GM12878 (cell line): ENCODE measurements around the gene ITPKA. TPM values are rescaled to one million over a fixed set of nuclear protein-coding genes. Genes with fewer than 3 reads are reported as not detected.
"Not testable (repeated sequence)": the region's sequence is repeated elsewhere in the genome, so short reads cannot be mapped to it uniquely, and the experiment has no call there.

Source experiments
- ATAC-seq: fragments of 200-7000 bp; cut with Tn5 transposase; 3 replicates; pipeline ENCODE4 v1.9.1; 2020; ENCODE audit warnings: mild to moderate bottlenecking, moderate library complexity
- BruUV-seq: library from RNA; stranded (reverse); fragments of 400-500 nt; replicated peaks from 2 replicates; lab custom pipeline; 2021; lab: Mats Ljungman, UMichigan
- CTCF ChIA-PET: fragments of 300-600 bp; sonication (Branson Sonifier 250); formaldehyde crosslinking; extraction: SDS; loops from one replicate; lab custom pipeline; 2021; ENCODE audit warnings: inconsistent platforms; lab: Yijun Ruan, JAX
- POLR2A ChIA-PET: fragments of 350-600 bp; formaldehyde crosslinking; extraction: SDS; loops from one replicate; lab custom pipeline; 2021; ENCODE audit warnings: inconsistent platforms; lab: Charles Lee
- RAD21 ChIA-PET: fragments of 300-600 bp; sonication (Branson Sonifier 250); formaldehyde crosslinking; loops from one replicate; lab custom pipeline; 2023; ENCODE audit warnings: antibody characterized with exemption; ENCODE audit not compliant: unreplicated experiment; lab: Charles Lee
- SMC1A ChIA-PET: fragments of 300-600 bp; sonication (Branson Sonifier 250); formaldehyde crosslinking; loops from one replicate; lab custom pipeline; 2023; ENCODE audit not compliant: unreplicated experiment, uncharacterized antibody; lab: Charles Lee
- DNase-seq: peaks from one replicate; pipeline ENCODE4 v3.0.0-alpha.2; 2011; ENCODE audit warnings: low read depth, low spot score
- FAIRE-seq: peaks from 3 replicates; lab custom pipeline; 2011; peaks lifted over from hg19 to GRCh38; lab: Jason Lieb, UNC
- H2AFZ ChIP-seq: 2 replicates; pipeline ENCODE4 v1.6.0; 2011; ENCODE audit warnings: low read depth, low read length, control low read depth; ENCODE audit not compliant: control insufficient read depth
- H3K27ac ChIP-seq: 2 replicates; pipeline ENCODE4 v1.5.1; 2011; ENCODE audit warnings: control low read depth; ENCODE audit not compliant: control insufficient read depth, insufficient read depth
- H3K27me3 ChIP-seq, 2 experiments: replicated peaks in 1 of 2; 2 replicates each; pipeline versions ENCODE4 v1.6.0 to v1.6.1; 2011; ENCODE audit warnings: low read length in 1 of 2; ENCODE audit not compliant: control insufficient read depth in 2 of 2, insufficient read depth in 2 of 2
- H3K36me3 ChIP-seq, 2 experiments: 2 replicates each; pipeline ENCODE4 v1.5.1; 2011; ENCODE audit warnings: low read length in 1 of 2; ENCODE audit not compliant: control insufficient read depth in 2 of 2, insufficient read depth in 2 of 2
- H3K4me1 ChIP-seq: 2 replicates; pipeline ENCODE4 v1.6.1; 2011; ENCODE audit warnings: mild to moderate bottlenecking, low read length, moderate library complexity, mixed read lengths; ENCODE audit not compliant: control insufficient read depth, insufficient read depth
- H3K4me2 ChIP-seq: 2 replicates; pipeline ENCODE4 v1.6.0; 2011; ENCODE audit warnings: control low read depth; ENCODE audit not compliant: control insufficient read depth, insufficient read depth
- H3K4me3 ChIP-seq: fragments of 200-600 bp; sonication (generic); 2 replicates; pipeline ENCODE4 v1.5.1; 2016
- H3K79me2 ChIP-seq: 2 replicates; pipeline ENCODE4 v1.6.0; 2011; ENCODE audit warnings: low read length; ENCODE audit not compliant: control insufficient read depth, insufficient read depth
- H3K9ac ChIP-seq: 2 replicates; pipeline ENCODE4 v1.8.0; 2011; ENCODE audit warnings: low read length, control low read depth, mixed read lengths; ENCODE audit not compliant: control insufficient read depth, insufficient read depth
- H3K9me3 ChIP-seq: replicated peaks from 3 replicates; pipeline ENCODE4 v1.5.1; 2011; ENCODE audit warnings: mild to moderate bottlenecking, low read length; ENCODE audit not compliant: control insufficient read depth, insufficient read depth
- H4K20me1 ChIP-seq: 2 replicates; pipeline ENCODE4 v1.6.0; 2011; ENCODE audit not compliant: control insufficient read depth, insufficient read depth
- JUND ChIP-seq: IDR thresholded peaks from 2 replicates; pipeline ENCODE4 v1.6.1; 2012; ENCODE audit warnings: low read depth, mild to moderate bottlenecking, low read length, improper control_type of control experiment, moderate library complexity
- MEF2A ChIP-seq: IDR thresholded peaks from 2 replicates; pipeline ENCODE4 v1.6.1; 2011; ENCODE audit warnings: low read depth, mild to moderate bottlenecking, low read length, moderate library complexity; ENCODE audit not compliant: insufficient read depth
- PBX3 ChIP-seq: IDR thresholded peaks from 2 replicates; pipeline ENCODE4 v1.6.1; 2011; ENCODE audit warnings: mild to moderate bottlenecking, low read depth, low read length, moderate library complexity; ENCODE audit not compliant: insufficient replicate concordance
- POU2F2 ChIP-seq: IDR thresholded peaks from 3 replicates; pipeline ENCODE4 v1.6.1; 2011; ENCODE audit warnings: low read depth, mild to moderate bottlenecking, low read length, borderline replicate concordance
- SREBF2 ChIP-seq: IDR thresholded peaks from 2 replicates; pipeline ENCODE4 v1.6.1; 2012; ENCODE audit warnings: mild to moderate bottlenecking, low read length
- WGBS: methylation state at CpG from one replicate; pipeline ENCODE4 v1.1.6; 2016; ENCODE audit warnings: low lambda C conversion rate; ENCODE audit not compliant: insufficient replicate concordance, insufficient coverage; ENCODE audit errors: missing lambda C conversion rate; 5-methylcytosine and 5-hydroxymethylcytosine counted together
- in situ Hi-C: fragments of 300-500 bp; cut with MboI; formaldehyde crosslinking; loops from 9 replicates; pipeline ENCODE4 v1.14.3; 2018; ENCODE audit warnings: mixed read lengths
- intact Hi-C: fragments of 100-400 bp; cut with micrococcal nuclease; formaldehyde crosslinking; loops from one replicate; pipeline ENCODE4 v1.14.2; 2022; ENCODE audit not compliant: unreplicated experiment
- polyA plus RNA-seq, 11 experiments: library from polyadenylated mRNA; depleted of rRNA in 4 of 11; unstranded in 6 of 11; stranded (reverse) in 5 of 11; fragments of >200 nt; fragmentation: Nextera tagmentation in 4 of 11; fragmentation: Illumina TruSeq in 1 of 11; extraction: Ambion mirVana in 4 of 11; extraction: Trizol in 1 of 11; gene quantifications; 1 replicate in 1 of 11; 2 replicates in 10 of 11; pipeline versions ENCODE4 v1.2.1 to v1.2.3, GENCODE V29; 2011 to 2016; ENCODE audit warnings: inconsistent platforms in 2 of 11, missing spikeins in 2 of 11, low read depth in 1 of 11
- total RNA-seq, 4 experiments: library from RNA; depleted of rRNA in 3 of 4; stranded (reverse); fragments of >200 nt in 3 of 4; fragmentation: Illumina TruSeq in 1 of 4; extraction: Trizol in 1 of 4; gene quantifications; 2 replicates each; pipeline versions ENCODE4 v1.2.1 to v1.2.3, GENCODE V29; 2013 to 2021
- TF ChIP-seq, protein P1 (sequence below): fragments of 450-650 bp; formaldehyde crosslinking; IDR thresholded peaks from 2 replicates; pipeline ENCODE4 v1.5.0; 2022; ENCODE audit warnings: mild to moderate bottlenecking, missing genetic modification characterization

The ITPKA gene
- total and polyA plus RNA-seq, 10 of the 15 experiments (the other 5 are each of a cell fraction or from before 2014, with no cell fraction given): 0.04 to 1.5 (median 0.49) TPM; not detected in 1

DNA sequence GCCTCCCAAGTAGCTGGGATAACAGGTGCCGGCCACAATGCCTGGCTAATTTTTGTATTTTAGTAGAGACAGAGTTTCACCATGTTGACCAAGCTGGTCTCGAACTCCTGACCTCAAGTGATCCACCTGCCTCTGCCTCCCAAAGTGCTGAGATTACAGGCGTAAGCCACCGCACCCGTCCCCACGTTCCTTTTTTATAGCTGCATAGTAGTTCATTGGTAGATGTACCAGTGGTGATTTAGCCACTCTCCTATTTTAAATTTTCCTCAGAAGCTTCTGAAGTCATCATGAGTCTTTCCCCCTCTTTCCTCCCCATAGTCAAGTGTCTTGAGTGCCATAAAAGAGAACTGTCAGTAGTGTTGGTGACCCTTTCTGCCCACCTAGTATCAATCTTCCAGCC is 24.0 kb upstream of the ITPKA start:
- ChIA-PET SMC1A (interaction anchor here (1.0 kb wide), 2 partner anchors 38 to 105 kb away, joined by 3 read pairs; no protein-coding TSS in a partner anchor), CTCF (interaction anchor here (0.6 to 1.5 kb wide), 3 partner anchors 37 to 110 kb away, joined by 4 to 5 read pairs (median 4); no protein-coding TSS in a partner anchor), POLR2A (interaction anchor here (0.8 kb wide), 1 partner anchor 44 kb away, joined by 4 read pairs; the partner anchor contains the start of gene LTK)
- ATAC-seq, RAD21 ChIA-PET, BruUV-seq, FAIRE-seq, H3K79me2 ChIP-seq, H2AFZ ChIP-seq, DNase-seq, H3K9ac ChIP-seq, H4K20me1 ChIP-seq, in situ Hi-C loops, H3K4me3 ChIP-seq, H3K9me3 ChIP-seq, H3K27ac ChIP-seq, H3K27me3 ChIP-seq, H3K4me1 ChIP-seq, H3K4me2 ChIP-seq: not testable (repeated sequence)
- WGBS: 100% methylated on average over 6 of the region's 6 CpGs
- intact Hi-C loops: loop anchor here (5.0 to 10.0 kb wide), 4 partner anchors 88 to 343 kb away; partner anchors contain the start of gene TYRO3
- H3K36me3 ChIP-seq: peaks cover 14 to 50% of the 10 kb centered on the region in 2 experiments

GRCh38 chr15:41473418-41473817 is 20.3 kb upstream of the ITPKA start:
- no peak for FAIRE-seq
- Histone ChIP-seq H3K4me1 (no peaks in the 10 kb centered on the region), H3K9me3 (no peaks in the 10 kb centered on the region), H3K4me2 (no peak overlapping the region), H4K20me1 (no peaks in the 10 kb centered on the region), H2AFZ (no peak overlapping the region), H3K79me2 (no peaks in the 10 kb centered on the region), H3K9ac (no peak overlapping the region), H3K27me3 (no peaks in the 10 kb centered on the region), H3K27ac (no peak overlapping the region), H3K4me3 (no peak overlapping the region), H3K36me3 (peaks cover 21 to 54% of the 10 kb centered on the region in 2 experiments)
- intact Hi-C loops (no loop called here), in situ Hi-C loops (no loop called here)
- no TSS peak for BruUV-seq
- ChIA-PET CTCF (interaction anchor here (0.7 kb wide), 1 partner anchor 1875 kb away, joined by 3 read pairs; no protein-coding TSS in a partner anchor), SMC1A (interaction anchor here (1.1 kb wide), 1 partner anchor 9 kb away, joined by 4 read pairs; no protein-coding TSS in a partner anchor), POLR2A (interaction anchor here (0.5 kb wide), 1 partner anchor 221 kb away, joined by 3 read pairs; no protein-coding TSS in a partner anchor), RAD21 (no interaction called here)
- no peak for DNase-seq
- WGBS: 98% methylated on average over 10 of the region's 11 CpGs
- ATAC-seq: no peak
- TF ChIP-seq MEF2A (no peak), PBX3 (no peak), JUND (no peak), SREBF2 (no peak), POU2F2 (no peak)
- TF ChIP-seq, protein P1, sequence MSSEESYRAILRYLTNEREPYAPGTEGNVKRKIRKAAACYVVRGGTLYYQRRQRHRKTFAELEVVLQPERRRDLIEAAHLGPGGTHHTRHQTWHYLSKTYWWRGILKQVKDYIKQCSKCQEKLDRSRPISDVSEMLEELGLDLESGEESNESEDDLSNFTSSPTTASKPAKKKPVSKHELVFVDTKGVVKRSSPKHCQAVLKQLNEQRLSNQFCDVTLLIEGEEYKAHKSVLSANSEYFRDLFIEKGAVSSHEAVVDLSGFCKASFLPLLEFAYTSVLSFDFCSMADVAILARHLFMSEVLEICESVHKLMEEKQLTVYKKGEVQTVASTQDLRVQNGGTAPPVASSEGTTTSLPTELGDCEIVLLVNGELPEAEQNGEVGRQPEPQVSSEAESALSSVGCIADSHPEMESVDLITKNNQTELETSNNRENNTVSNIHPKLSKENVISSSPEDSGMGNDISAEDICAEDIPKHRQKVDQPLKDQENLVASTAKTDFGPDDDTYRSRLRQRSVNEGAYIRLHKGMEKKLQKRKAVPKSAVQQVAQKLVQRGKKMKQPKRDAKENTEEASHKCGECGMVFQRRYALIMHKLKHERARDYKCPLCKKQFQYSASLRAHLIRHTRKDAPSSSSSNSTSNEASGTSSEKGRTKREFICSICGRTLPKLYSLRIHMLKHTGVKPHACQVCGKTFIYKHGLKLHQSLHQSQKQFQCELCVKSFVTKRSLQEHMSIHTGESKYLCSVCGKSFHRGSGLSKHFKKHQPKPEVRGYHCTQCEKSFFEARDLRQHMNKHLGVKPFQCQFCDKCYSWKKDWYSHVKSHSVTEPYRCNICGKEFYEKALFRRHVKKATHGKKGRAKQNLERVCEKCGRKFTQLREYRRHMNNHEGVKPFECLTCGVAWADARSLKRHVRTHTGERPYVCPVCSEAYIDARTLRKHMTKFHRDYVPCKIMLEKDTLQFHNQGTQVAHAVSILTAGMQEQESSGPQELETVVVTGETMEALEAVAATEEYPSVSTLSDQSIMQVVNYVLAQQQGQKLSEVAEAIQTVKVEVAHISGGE: no peak
